ENCODE measurements around the gene IBTK. TPM values are rescaled to one million over a fixed set of nuclear protein-coding genes. Genes with fewer than 3 reads are reported as not detected.
"Not testable (repeated sequence)": the region's sequence is repeated elsewhere in the genome, so short reads cannot be mapped to it uniquely, and the experiment has no call there.

IBTK gene
- total RNA-seq, 1 donor from 2014 or later = 43.1 TPM

GRCh38 chr6:82176616-82177015 lies 70.9 kb downstream of the IBTK start:
- no peak overlapping the region for H3K4me3 Mint-ChIP-seq
- DNase-seq (ENCODE audit: extremely low spot score, unreplicated experiment) = no peak
- no peaks in the 10 kb centered on the region for H3K9me3 Mint-ChIP-seq
- no peak for TF ChIP-seq CTCF (conservative IDR thresholded peaks at IDR 0.05)
- H3K27ac Mint-ChIP-seq = no peak overlapping the region
- no peaks in the 10 kb centered on the region for H3K27me3 Mint-ChIP-seq
- peaks cover 22% of the 10 kb centered on the region for H3K36me3 Mint-ChIP-seq
- no peaks in the 10 kb centered on the region for H3K4me1 Mint-ChIP-seq (ENCODE audit: unreplicated experiment)

DNA sequence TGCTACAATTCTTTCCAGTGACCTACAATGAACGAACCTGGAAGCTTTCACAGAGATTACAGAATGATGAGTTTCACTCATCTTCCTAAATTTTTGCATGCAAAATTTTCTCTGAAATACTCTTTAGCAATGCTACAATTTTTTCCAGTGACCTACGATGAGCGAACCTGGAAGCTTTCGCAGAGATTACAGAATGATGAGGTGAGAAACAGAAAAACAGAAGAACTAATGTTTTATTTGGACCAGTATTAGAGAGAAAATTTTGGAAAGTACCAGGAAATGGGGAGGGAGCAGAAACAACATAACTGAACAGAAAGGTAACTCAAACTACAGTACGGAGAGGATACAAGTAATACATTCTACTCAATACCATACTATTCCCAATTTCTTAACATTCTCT lies 75.0 kb downstream of the IBTK start:
- no peaks in the 10 kb centered on the region for H3K9me3 Mint-ChIP-seq
- no peak overlapping the region for H3K4me3 Mint-ChIP-seq
- H3K27ac Mint-ChIP-seq = no peak overlapping the region
- H3K4me1 Mint-ChIP-seq (ENCODE audit: unreplicated experiment) = no peaks in the 10 kb centered on the region
- no peak for DNase-seq (ENCODE audit: extremely low spot score, unreplicated experiment)
- TF ChIP-seq CTCF (conservative IDR thresholded peaks at IDR 0.05) = no peak
- peaks cover 30% of the 10 kb centered on the region for H3K36me3 Mint-ChIP-seq
- no peaks in the 10 kb centered on the region for H3K27me3 Mint-ChIP-seq

- Mint-ChIP-seq H3K27ac (no peak overlapping the region), H3K4me3 (no peak overlapping the region), H3K4me1 (ENCODE audit: unreplicated experiment) (no peaks in the 10 kb centered on the region), H3K27me3 (no peaks in the 10 kb centered on the region), H3K9me3 (no peaks in the 10 kb centered on the region), H3K36me3 (peaks cover 35% of the 10 kb centered on the region)
- no peak for TF ChIP-seq CTCF (conservative IDR thresholded peaks at IDR 0.05)
- DNase-seq (ENCODE audit: extremely low spot score, unreplicated experiment) = no peak
Measured at GRCh38 chr6:82169138-82169876, 78.2 kb downstream of the IBTK start.

GRCh38 chr6:82166493-82166892 lies 81.1 kb downstream of the IBTK start:
- no peak for DNase-seq (ENCODE audit: extremely low spot score, unreplicated experiment)
- Mint-ChIP-seq H3K27ac (no peak overlapping the region), H3K4me1 (ENCODE audit: unreplicated experiment) (no peaks in the 10 kb centered on the region), H3K36me3 (peaks cover 24% of the 10 kb centered on the region), H3K9me3 (no peaks in the 10 kb centered on the region), H3K27me3 (no peaks in the 10 kb centered on the region), H3K4me3 (no peak overlapping the region)
- TF ChIP-seq CTCF (conservative IDR thresholded peaks at IDR 0.05) = no peak

- DNase-seq (ENCODE audit: extremely low spot score, unreplicated experiment) = no peak
- no peak overlapping the region for H3K4me3 Mint-ChIP-seq
- H3K9me3 Mint-ChIP-seq = no peaks in the 10 kb centered on the region
- no peaks in the 10 kb centered on the region for H3K27me3 Mint-ChIP-seq
- TF ChIP-seq CTCF (conservative IDR thresholded peaks at IDR 0.05) = no peak
- H3K36me3 Mint-ChIP-seq = no peaks in the 10 kb centered on the region
- no peak overlapping the region for H3K27ac Mint-ChIP-seq
- H3K4me1 Mint-ChIP-seq (ENCODE audit: unreplicated experiment) = no peaks in the 10 kb centered on the region
Measured at GRCh38 chr6:82160255-82160990, 87.1 kb downstream of the IBTK start.

DNA sequence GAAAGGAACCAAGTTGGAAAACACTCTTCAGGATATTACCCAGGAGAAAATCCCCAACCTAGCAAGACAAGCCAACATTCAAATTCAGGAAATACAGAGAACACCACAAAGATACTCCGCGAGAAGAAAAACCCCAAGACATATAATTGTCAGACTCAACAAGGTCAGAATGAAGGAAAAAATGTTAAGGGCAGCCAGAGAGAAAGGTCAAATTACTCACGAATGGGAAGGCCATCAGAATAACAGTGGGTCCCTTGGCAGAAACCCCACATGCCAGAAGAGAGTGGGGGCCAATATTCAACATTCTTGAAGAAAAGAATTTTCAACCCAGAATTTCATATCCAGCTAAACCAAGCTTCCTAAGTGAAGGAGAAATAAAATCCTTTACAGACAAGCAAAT lies 94.8 kb downstream of the IBTK start:
- not testable (repeated sequence) for H3K27me3 Mint-ChIP-seq; H3K4me3 Mint-ChIP-seq; DNase-seq (ENCODE audit: extremely low spot score, unreplicated experiment); H3K9me3 Mint-ChIP-seq; H3K4me1 Mint-ChIP-seq (ENCODE audit: unreplicated experiment); H3K27ac Mint-ChIP-seq; H3K36me3 Mint-ChIP-seq

- H3K36me3 Mint-ChIP-seq; H3K27me3 Mint-ChIP-seq; DNase-seq (ENCODE audit: extremely low spot score, unreplicated experiment); H3K27ac Mint-ChIP-seq; H3K9me3 Mint-ChIP-seq; H3K4me1 Mint-ChIP-seq (ENCODE audit: unreplicated experiment); H3K4me3 Mint-ChIP-seq: not testable (repeated sequence)
Measured at GRCh38 chr6:82151147-82151546, 96.4 kb downstream of the IBTK start.
